ENCODE results near the gene HEXB.
"Not testable (repeated sequence)": the region's sequence is repeated elsewhere in the genome, so short reads cannot be mapped to it uniquely, and the experiment has no call there.

The HEXB gene

GRCh38 chr5:74676466-74676865 is 8.6 kb upstream of the HEXB start:
- not testable (repeated sequence) for H3K4me3 ChIP-seq (ENCODE audit: low read length in 2 of 2); H3K27ac ChIP-seq (ENCODE audit: low read length); H3K9ac ChIP-seq (ENCODE audit: low read length in 2 of 2); H3K36me3 ChIP-seq (ENCODE audit: control insufficient read depth in 2 of 2, insufficient read depth in 2 of 2, low read length in 2 of 2); H3K9me3 ChIP-seq (ENCODE audit: control insufficient read depth in 2 of 2, low read length in 2 of 2); H3K27me3 ChIP-seq (ENCODE audit: control insufficient read depth in 1 of 2, insufficient read depth in 2 of 2, low read length in 2 of 2)
- H3K4me1 ChIP-seq (ENCODE audit: control insufficient read depth, insufficient read depth, low read length), result peaks cover 14% of the 10 kb centered on the region

- not testable (repeated sequence) for H3K36me3 ChIP-seq (ENCODE audit: control insufficient read depth in 2 of 2, insufficient read depth in 2 of 2, low read length in 2 of 2); H3K27me3 ChIP-seq (ENCODE audit: control insufficient read depth in 1 of 2, insufficient read depth in 2 of 2, low read length in 2 of 2); H3K9ac ChIP-seq (ENCODE audit: low read length in 2 of 2); H3K4me1 ChIP-seq (ENCODE audit: control insufficient read depth, insufficient read depth, low read length); H3K4me3 ChIP-seq (ENCODE audit: low read length in 2 of 2); H3K9me3 ChIP-seq (ENCODE audit: control insufficient read depth in 2 of 2, low read length in 2 of 2); H3K27ac ChIP-seq (ENCODE audit: low read length)
Measured at GRCh38 chr5:74678123-74678522, 6.9 kb upstream of the HEXB start.

- not testable (repeated sequence) for H3K4me3 ChIP-seq (ENCODE audit: low read length in 2 of 2); H3K9ac ChIP-seq (ENCODE audit: low read length in 2 of 2); H3K36me3 ChIP-seq (ENCODE audit: control insufficient read depth in 2 of 2, insufficient read depth in 2 of 2, low read length in 2 of 2); H3K27me3 ChIP-seq (ENCODE audit: control insufficient read depth in 1 of 2, insufficient read depth in 2 of 2, low read length in 2 of 2); H3K4me1 ChIP-seq (ENCODE audit: control insufficient read depth, insufficient read depth, low read length); H3K27ac ChIP-seq (ENCODE audit: low read length); H3K9me3 ChIP-seq (ENCODE audit: control insufficient read depth in 2 of 2, low read length in 2 of 2)
Measured at GRCh38 chr5:74679300-74679699, 5.7 kb upstream of the HEXB start.

DNA sequence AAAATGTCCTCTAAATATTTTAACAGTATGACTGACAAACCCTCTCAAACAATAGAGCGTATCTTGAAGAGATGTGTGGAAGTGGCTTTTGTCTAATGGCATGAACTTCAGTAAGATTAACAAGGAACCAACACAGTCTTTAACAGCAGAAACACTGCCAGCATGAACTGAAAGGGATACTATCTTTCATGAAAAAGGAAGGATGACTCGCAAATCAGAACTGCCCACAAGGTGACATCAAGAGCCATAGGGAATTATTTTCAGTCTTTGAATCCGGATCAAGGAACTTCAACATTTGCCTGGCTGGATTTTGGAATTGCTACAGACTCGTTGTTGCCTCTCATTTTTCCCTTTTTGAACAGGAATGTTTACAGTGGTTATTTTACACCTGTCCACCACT is 5.1 kb upstream of the HEXB start:
- H3K9ac ChIP-seq (ENCODE audit: low read length in 2 of 2), result no peak overlapping the region

GRCh38 chr5:74685979-74686631 is 1.1 kb downstream of the HEXB start:
- Histone ChIP-seq H3K27me3 (ENCODE audit: control insufficient read depth in 1 of 2, insufficient read depth in 2 of 2, low read length in 2 of 2) (no peaks in the 10 kb centered on the region), H3K36me3 (ENCODE audit: control insufficient read depth in 2 of 2, insufficient read depth in 2 of 2, low read length in 2 of 2) (peaks cover 2 to 10% of the 10 kb centered on the region in 2 donors), H3K4me3 (ENCODE audit: low read length in 2 of 2) (peak overlapping the region; percentile 80 to 91), H3K4me1 (ENCODE audit: control insufficient read depth, insufficient read depth, low read length) (peaks cover 11% of the 10 kb centered on the region), H3K27ac (ENCODE audit: low read length) (peak overlapping the region; percentile 58), H3K9me3 (ENCODE audit: control insufficient read depth in 2 of 2, low read length in 2 of 2) (no peaks in the 10 kb centered on the region), H3K9ac (ENCODE audit: low read length in 2 of 2) (peak overlapping the region; percentile 80 to 82)

More for the DNA sequence above, 5.1 kb upstream of the HEXB start:
- no peak overlapping the region for H3K4me3 ChIP-seq (ENCODE audit: low read length in 2 of 2)
- H3K9me3 ChIP-seq (ENCODE audit: control insufficient read depth in 2 of 2, low read length in 2 of 2), result no peaks in the 10 kb centered on the region
- no peak overlapping the region for H3K27ac ChIP-seq (ENCODE audit: low read length)
- no peaks in the 10 kb centered on the region for H3K4me1 ChIP-seq (ENCODE audit: control insufficient read depth, insufficient read depth, low read length)
- H3K36me3 ChIP-seq (ENCODE audit: control insufficient read depth in 2 of 2, insufficient read depth in 2 of 2, low read length in 2 of 2), result no peaks in the 10 kb centered on the region
- H3K27me3 ChIP-seq (ENCODE audit: control insufficient read depth in 1 of 2, insufficient read depth in 2 of 2, low read length in 2 of 2), result no peaks in the 10 kb centered on the region

- Histone ChIP-seq H3K27me3 (ENCODE audit: control insufficient read depth in 1 of 2, insufficient read depth in 2 of 2, low read length in 2 of 2) (no peaks in the 10 kb centered on the region), H3K27ac (ENCODE audit: low read length) (no peak overlapping the region), H3K9ac (ENCODE audit: low read length in 2 of 2) (no peak overlapping the region), H3K36me3 (ENCODE audit: control insufficient read depth in 2 of 2, insufficient read depth in 2 of 2, low read length in 2 of 2) (peaks cover 5 to 13% of the 10 kb centered on the region in 2 donors), H3K4me3 (ENCODE audit: low read length in 2 of 2) (no peak overlapping the region), H3K9me3 (ENCODE audit: control insufficient read depth in 2 of 2, low read length in 2 of 2) (no peaks in the 10 kb centered on the region), H3K4me1 (ENCODE audit: control insufficient read depth, insufficient read depth, low read length) (peaks cover 11% of the 10 kb centered on the region)
Measured at GRCh38 chr5:74686962-74687751, 2.1 kb downstream of the HEXB start.

DNA sequence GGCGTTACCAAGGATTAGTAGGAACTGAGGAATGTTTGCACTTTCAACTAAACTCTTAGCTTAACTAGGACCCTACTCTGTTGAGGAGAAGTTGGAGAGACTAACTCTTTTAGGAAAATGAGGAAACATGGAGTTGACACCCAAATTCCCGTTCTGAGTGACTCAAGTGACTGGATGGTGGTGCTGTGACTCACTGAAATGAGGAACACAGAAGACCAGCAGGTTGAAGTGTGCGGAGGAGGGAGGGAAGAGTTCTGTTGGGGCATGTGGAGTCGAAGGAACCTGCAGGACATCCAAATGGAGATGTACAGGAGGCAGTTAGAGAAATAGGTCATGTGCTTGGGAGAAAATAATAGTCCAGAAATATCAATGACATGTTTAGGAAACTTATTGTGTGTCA is 8.2 kb downstream of the HEXB start:
- H3K36me3 ChIP-seq (ENCODE audit: control insufficient read depth in 2 of 2, insufficient read depth in 2 of 2, low read length in 2 of 2), result peaks cover 25 to 26% of the 10 kb centered on the region in 2 donors

GRCh38 chr5:74717596-74717995 is 32.6 kb downstream of the HEXB start:
- H3K4me3 ChIP-seq (ENCODE audit: low read length in 2 of 2), result no peak overlapping the region
- no peak overlapping the region for H3K9ac ChIP-seq (ENCODE audit: low read length in 2 of 2)
- peaks cover 13 to 21% of the 10 kb centered on the region in 2 donors for H3K36me3 ChIP-seq (ENCODE audit: control insufficient read depth in 2 of 2, insufficient read depth in 2 of 2, low read length in 2 of 2)
- no peaks in the 10 kb centered on the region for H3K4me1 ChIP-seq (ENCODE audit: control insufficient read depth, insufficient read depth, low read length)
- H3K27ac ChIP-seq (ENCODE audit: low read length), result no peak overlapping the region
- no peaks in the 10 kb centered on the region for H3K9me3 ChIP-seq (ENCODE audit: control insufficient read depth in 2 of 2, low read length in 2 of 2)
- no peaks in the 10 kb centered on the region for H3K27me3 ChIP-seq (ENCODE audit: control insufficient read depth in 1 of 2, insufficient read depth in 2 of 2, low read length in 2 of 2)

More for the DNA sequence above, 8.2 kb downstream of the HEXB start:
- H3K4me1 ChIP-seq (ENCODE audit: control insufficient read depth, insufficient read depth, low read length), result no peaks in the 10 kb centered on the region
- H3K9me3 ChIP-seq (ENCODE audit: control insufficient read depth in 2 of 2, low read length in 2 of 2), result no peaks in the 10 kb centered on the region
- H3K27me3 ChIP-seq (ENCODE audit: control insufficient read depth in 1 of 2, insufficient read depth in 2 of 2, low read length in 2 of 2), result no peaks in the 10 kb centered on the region
- H3K9ac ChIP-seq (ENCODE audit: low read length in 2 of 2), result no peak overlapping the region
- no peak overlapping the region for H3K4me3 ChIP-seq (ENCODE audit: low read length in 2 of 2)
- H3K27ac ChIP-seq (ENCODE audit: low read length), result no peak overlapping the region

- Histone ChIP-seq H3K36me3 (ENCODE audit: control insufficient read depth in 2 of 2, insufficient read depth in 2 of 2, low read length in 2 of 2) (peaks cover 18 to 43% of the 10 kb centered on the region in 2 donors), H3K4me1 (ENCODE audit: control insufficient read depth, insufficient read depth, low read length) (no peaks in the 10 kb centered on the region), H3K9ac (ENCODE audit: low read length in 2 of 2) (no peak overlapping the region), H3K9me3 (ENCODE audit: control insufficient read depth in 2 of 2, low read length in 2 of 2) (no peaks in the 10 kb centered on the region), H3K4me3 (ENCODE audit: low read length in 2 of 2) (no peak overlapping the region), H3K27me3 (ENCODE audit: control insufficient read depth in 1 of 2, insufficient read depth in 2 of 2, low read length in 2 of 2) (no peaks in the 10 kb centered on the region), H3K27ac (ENCODE audit: low read length) (no peak overlapping the region)
Measured at GRCh38 chr5:74722271-74722670, 37.2 kb downstream of the HEXB start.

- no peaks in the 10 kb centered on the region for H3K9me3 ChIP-seq (ENCODE audit: control insufficient read depth in 2 of 2, low read length in 2 of 2)
- H3K36me3 ChIP-seq (ENCODE audit: control insufficient read depth in 2 of 2, insufficient read depth in 2 of 2, low read length in 2 of 2), result peaks cover 12 to 36% of the 10 kb centered on the region in 2 donors
- H3K27ac ChIP-seq (ENCODE audit: low read length), result no peak overlapping the region
- H3K27me3 ChIP-seq (ENCODE audit: control insufficient read depth in 1 of 2, insufficient read depth in 2 of 2, low read length in 2 of 2), result no peaks in the 10 kb centered on the region
- H3K4me1 ChIP-seq (ENCODE audit: control insufficient read depth, insufficient read depth, low read length), result no peaks in the 10 kb centered on the region
- H3K4me3 ChIP-seq (ENCODE audit: low read length in 2 of 2), result no peak overlapping the region
- no peak overlapping the region for H3K9ac ChIP-seq (ENCODE audit: low read length in 2 of 2)
Measured at GRCh38 chr5:74725331-74725730, 40.3 kb downstream of the HEXB start.

- Histone ChIP-seq H3K36me3 (ENCODE audit: control insufficient read depth in 2 of 2, insufficient read depth in 2 of 2, low read length in 2 of 2) (peaks cover 17 to 21% of the 10 kb centered on the region in 2 donors), H3K4me1 (ENCODE audit: control insufficient read depth, insufficient read depth, low read length) (no peaks in the 10 kb centered on the region), H3K9me3 (ENCODE audit: control insufficient read depth in 2 of 2, low read length in 2 of 2) (no peaks in the 10 kb centered on the region)
Measured at GRCh38 chr5:74736759-74737158, 51.7 kb downstream of the HEXB start.

More at GRCh38 chr5:74736759-74737158, 51.7 kb downstream of the HEXB start:
- no peaks in the 10 kb centered on the region for H3K27me3 ChIP-seq (ENCODE audit: control insufficient read depth in 1 of 2, insufficient read depth in 2 of 2, low read length in 2 of 2)
- H3K27ac ChIP-seq (ENCODE audit: low read length), result no peak overlapping the region
- no peak overlapping the region for H3K9ac ChIP-seq (ENCODE audit: low read length in 2 of 2)
- no peak overlapping the region for H3K4me3 ChIP-seq (ENCODE audit: low read length in 2 of 2)

Measured in stomach smooth muscle (tissue), 2 donors.